ENCODE results near the gene HOXD11. TPM values are rescaled to one million over a fixed set of nuclear protein-coding genes. Genes with fewer than 3 reads are reported as not detected.

Gene HOXD11
- total RNA-seq, 4 donors from 2014 or later: not detected

DNA sequence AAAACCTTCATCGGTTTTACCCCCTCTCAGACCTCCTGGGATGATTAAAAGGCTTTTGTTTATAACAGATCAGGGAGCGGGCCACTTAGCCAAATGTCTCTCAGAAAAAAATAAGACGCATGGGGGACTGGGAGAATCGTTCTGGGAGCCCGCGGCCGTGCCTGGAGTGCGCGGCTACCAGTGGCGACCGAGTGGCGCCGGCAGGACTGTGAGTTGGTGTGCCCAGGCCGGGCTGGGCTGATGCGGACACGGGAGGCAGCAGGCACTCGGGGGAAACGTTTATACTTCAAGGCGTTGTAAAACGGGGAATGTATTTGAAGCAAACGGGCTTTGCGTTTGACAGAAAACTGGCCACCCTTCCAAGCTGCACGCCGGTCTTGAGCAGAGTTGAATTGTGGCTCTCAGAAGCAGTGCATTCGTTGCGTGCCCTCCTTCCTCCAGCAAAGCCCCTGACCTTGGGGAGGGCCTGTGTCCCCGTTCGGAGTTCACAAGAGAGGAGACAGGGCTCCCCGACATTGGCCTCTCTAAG is 4.8 kb downstream of the HOXD11 start:
- 3 to 10% methylated on average over 29 of the region's 29 CpGs for WGBS, 2 donors
- H3K27ac ChIP-seq: no peak overlapping the region
- intact Hi-C loops (cut with DNase I): no loop called here
- no peaks in the 10 kb centered on the region for H3K9me3 ChIP-seq
- TF ChIP-seq, protein P1, sequence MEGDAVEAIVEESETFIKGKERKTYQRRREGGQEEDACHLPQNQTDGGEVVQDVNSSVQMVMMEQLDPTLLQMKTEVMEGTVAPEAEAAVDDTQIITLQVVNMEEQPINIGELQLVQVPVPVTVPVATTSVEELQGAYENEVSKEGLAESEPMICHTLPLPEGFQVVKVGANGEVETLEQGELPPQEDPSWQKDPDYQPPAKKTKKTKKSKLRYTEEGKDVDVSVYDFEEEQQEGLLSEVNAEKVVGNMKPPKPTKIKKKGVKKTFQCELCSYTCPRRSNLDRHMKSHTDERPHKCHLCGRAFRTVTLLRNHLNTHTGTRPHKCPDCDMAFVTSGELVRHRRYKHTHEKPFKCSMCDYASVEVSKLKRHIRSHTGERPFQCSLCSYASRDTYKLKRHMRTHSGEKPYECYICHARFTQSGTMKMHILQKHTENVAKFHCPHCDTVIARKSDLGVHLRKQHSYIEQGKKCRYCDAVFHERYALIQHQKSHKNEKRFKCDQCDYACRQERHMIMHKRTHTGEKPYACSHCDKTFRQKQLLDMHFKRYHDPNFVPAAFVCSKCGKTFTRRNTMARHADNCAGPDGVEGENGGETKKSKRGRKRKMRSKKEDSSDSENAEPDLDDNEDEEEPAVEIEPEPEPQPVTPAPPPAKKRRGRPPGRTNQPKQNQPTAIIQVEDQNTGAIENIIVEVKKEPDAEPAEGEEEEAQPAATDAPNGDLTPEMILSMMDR (IDR thresholded peaks at IDR 0.05): no peak
- TF ChIP-seq POLR2A (IDR thresholded peaks at IDR 0.05): no peak
- DNase-seq: no peak
- peaks cover 0 to 19% of the 10 kb centered on the region in 2 donors for H3K4me1 ChIP-seq
- H3K4me3 ChIP-seq (replicated peaks in 1 of 3): no peak overlapping the region
- H3K27me3 ChIP-seq: peaks cover 67% of the 10 kb centered on the region
- no peaks in the 10 kb centered on the region for H3K36me3 ChIP-seq

DNA sequence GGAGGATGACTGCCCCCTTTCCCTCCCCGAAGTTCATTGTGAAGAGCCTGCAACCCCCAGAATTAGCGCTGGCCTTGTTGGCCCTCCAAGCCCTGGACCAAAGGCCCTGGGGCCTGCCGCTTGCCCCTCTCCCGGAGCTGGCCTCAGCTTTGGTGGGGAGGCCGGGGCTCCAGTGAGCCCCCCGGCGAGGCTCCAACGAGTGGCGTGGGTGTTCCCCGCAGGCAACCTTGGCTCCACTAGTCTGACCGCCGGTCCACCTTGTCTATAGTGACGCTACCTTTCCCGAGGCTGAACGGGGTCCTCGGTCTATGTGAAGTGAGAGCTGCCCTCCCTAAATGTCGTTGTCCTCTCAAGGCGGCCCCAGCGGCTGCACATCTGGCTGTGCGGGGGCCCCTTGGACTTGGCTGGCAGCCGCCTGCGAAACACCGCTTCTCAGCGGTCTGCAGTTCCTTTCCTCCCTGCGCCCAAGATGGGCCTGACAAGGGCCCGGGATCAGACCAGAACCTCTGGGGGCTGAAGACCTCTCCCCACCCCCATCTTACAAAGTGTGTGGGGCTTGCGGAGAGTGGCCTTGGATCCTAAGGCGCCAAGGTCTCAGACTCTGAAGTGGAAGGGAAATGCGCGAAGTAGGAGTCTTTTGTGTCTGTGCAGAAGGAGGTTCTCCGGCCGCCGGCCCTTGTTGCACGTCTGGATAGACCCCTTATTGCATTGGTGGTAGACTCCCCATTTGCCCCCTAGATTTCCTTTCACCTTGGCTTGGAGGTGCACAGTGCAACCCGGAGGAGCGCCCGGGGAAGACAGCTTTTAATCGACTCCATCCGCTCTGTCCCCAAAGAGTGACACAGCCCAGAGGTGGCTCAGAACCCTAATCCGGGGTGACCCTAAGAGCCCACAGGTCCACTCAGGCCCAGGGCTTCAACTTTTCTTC is 5.6 kb downstream of the HOXD11 start:
- Histone ChIP-seq H3K9me3 (no peaks in the 10 kb centered on the region), H3K27ac (no peak overlapping the region), H3K36me3 (no peaks in the 10 kb centered on the region), H3K4me3 (replicated peaks in 1 of 3) (no peak overlapping the region), H3K27me3 (peaks cover 71% of the 10 kb centered on the region), H3K4me1 (peaks cover 0 to 15% of the 10 kb centered on the region in 2 donors)
- WGBS, 2 donors: 7 to 9% methylated on average over 19 to 31 of the region's 40 CpGs
- no peak for DNase-seq
- intact Hi-C loops (cut with DNase I): no loop called here
- TF ChIP-seq, protein P1 (IDR thresholded peaks at IDR 0.05): no peak

DNA sequence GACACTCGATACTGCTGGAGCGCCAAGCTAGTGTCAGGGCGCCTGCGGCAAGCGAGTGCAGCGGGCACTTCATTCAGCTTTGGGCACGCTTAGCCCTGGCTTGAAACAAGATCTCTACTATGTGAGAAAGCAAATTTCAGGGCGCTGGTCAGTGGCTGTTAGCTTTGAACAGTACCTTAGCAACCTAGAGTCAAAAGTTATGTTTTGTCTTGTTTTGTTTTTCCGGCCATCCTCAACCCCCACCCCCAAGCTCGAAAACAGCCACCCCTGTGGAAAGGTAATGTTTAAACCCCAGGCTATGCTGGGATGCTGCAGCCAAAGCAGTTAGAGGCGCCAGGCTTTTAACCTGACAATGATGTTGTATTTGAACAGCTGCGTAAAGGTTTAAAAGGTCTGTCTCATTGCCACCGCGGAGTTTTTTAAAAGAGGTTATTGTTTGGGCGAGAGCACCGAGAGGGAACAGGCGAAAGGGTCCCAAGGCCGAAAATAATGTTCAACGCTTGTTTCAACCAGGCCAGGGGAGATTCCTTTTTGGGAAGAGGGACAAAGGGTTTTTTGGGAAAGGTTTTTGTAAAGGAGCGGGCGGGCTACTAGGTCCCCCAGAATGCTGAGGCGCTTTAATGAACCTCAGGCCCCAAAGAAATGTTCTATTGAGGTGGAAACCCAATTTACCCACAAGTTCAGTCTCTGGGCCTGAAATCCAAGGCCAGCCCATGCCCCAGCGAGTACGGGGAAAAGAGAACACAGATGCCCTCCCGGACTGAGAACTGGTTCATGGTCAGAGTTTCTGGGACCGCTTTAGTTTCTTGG is 7.2 kb downstream of the HOXD11 start:
- H3K27me3 ChIP-seq: peaks cover 68% of the 10 kb centered on the region
- no peaks in the 10 kb centered on the region for H3K9me3 ChIP-seq
- DNase-seq: no peak
- no peaks in the 10 kb centered on the region for H3K36me3 ChIP-seq
- no peak for TF ChIP-seq POLR2A (IDR thresholded peaks at IDR 0.05)
- TF ChIP-seq, protein P1 (IDR thresholded peaks at IDR 0.05): no peak
- no peaks in the 10 kb centered on the region for H3K4me1 ChIP-seq
- no peak overlapping the region for H3K27ac ChIP-seq
- WGBS, 2 donors: 17% methylated on average over 26 of the region's 26 CpGs
- H3K4me3 ChIP-seq (replicated peaks in 1 of 3): no peak overlapping the region
- intact Hi-C loops (cut with DNase I): no loop called here

DNA sequence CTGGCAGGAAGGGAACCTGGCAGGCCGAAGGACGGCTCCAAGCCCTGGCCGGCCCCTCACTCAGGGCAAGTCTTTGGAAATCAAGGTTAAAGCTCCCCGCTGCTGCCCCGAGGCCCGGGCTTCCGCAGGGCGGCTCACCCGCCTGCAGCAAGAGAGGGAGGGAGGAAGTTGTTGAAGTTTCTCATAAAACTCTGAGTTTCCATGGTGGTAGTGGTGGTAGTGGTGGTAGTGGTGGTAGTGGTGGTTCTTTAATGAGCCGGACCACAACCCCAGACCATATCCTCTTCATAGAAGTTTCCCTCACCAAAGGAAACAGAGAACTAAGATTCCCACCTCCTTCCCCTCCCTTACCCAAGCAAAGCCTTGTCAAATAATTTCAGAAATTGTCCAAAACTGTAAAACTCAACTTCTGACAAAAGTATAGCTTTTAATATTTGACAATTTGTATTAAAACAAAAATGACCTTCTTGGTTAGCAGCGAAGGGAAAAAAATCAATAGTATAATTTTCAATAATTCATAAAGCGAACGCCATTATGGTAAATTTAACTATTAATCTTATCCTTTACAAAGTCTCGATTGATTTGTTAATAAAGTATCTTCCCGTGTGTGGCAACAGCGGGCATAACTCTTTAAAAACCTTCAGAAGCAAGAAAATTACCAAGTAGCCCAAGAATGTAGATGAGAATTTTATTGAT is 8.0 kb downstream of the HOXD11 start:
- peaks cover 67% of the 10 kb centered on the region for H3K27me3 ChIP-seq
- no peak for TF ChIP-seq POLR2A (IDR thresholded peaks at IDR 0.05)
- TF ChIP-seq, protein P1 (IDR thresholded peaks at IDR 0.05): no peak

More for the DNA sequence above, 8.0 kb downstream of the HOXD11 start:
- Histone ChIP-seq H3K4me1 (no peaks in the 10 kb centered on the region), H3K9me3 (no peaks in the 10 kb centered on the region), H3K27ac (no peak overlapping the region), H3K4me3 (replicated peaks in 1 of 3) (no peak overlapping the region), H3K36me3 (no peaks in the 10 kb centered on the region)
- intact Hi-C loops (cut with DNase I): no loop called here
- WGBS, 2 donors: 19 to 23% methylated on average over 16 of the region's 16 CpGs
- DNase-seq: no peak
